H1 (cell line): ENCODE data around the gene CLDN6. TPM values are rescaled to one million over a fixed set of nuclear protein-coding genes. Genes with fewer than 3 reads are reported as not detected.

Experiments used
- ASH2L ChIP-seq: fragments of 200-600, 300-600 bp; sonication (generic); IDR thresholded peaks from one replicate; pipeline ENCODE4 v1.7.1; 2017; ENCODE audit warnings: low read length
- CREB1 ChIP-seq: IDR thresholded peaks from 2 replicates; pipeline ENCODE4 v1.6.1; 2012; ENCODE audit warnings: inconsistent platforms
- CTCF ChIP-seq, 3 experiments: IDR thresholded peaks; 1 replicate in 2 of 3; 2 replicates in 1 of 3; pipeline versions ENCODE4 v1.5.1 to v1.6.1; 2011; ENCODE audit warnings: low read length in 3 of 3, mild to moderate bottlenecking in 3 of 3, inconsistent platforms in 2 of 3, low read depth in 1 of 3, moderate library complexity in 1 of 3; ENCODE audit not compliant: insufficient read depth in 1 of 3; ENCODE audit errors: control extremely low read depth in 1 of 3
- EGR1 ChIP-seq: IDR thresholded peaks from 2 replicates; pipeline ENCODE4 v1.6.1; 2011; ENCODE audit warnings: low read depth, low read length, borderline replicate concordance
- POLR2A ChIP-seq, 2 experiments: IDR thresholded peaks; 1 replicate in 1 of 2; 2 replicates in 1 of 2; pipeline ENCODE4 v1.6.1; 2011; ENCODE audit warnings: low read depth in 2 of 2, low read length in 2 of 2, mild to moderate bottlenecking in 2 of 2; ENCODE audit errors: control extremely low read depth in 1 of 2
- POLR2AphosphoS5 ChIP-seq: IDR thresholded peaks from 2 replicates; pipeline ENCODE4 v1.6.1; 2011; ENCODE audit warnings: low read depth, low read length
- RAD21 ChIP-seq, 2 experiments: IDR thresholded peaks in 1 of 2; conservative IDR thresholded peaks in 1 of 2; 2 replicates each; pipeline ENCODE4 v1.6.1; 2011; ENCODE audit warnings: low read depth in 2 of 2, low read length in 2 of 2, improper control_type of control experiment in 1 of 2, inconsistent platforms in 1 of 2, mild to moderate bottlenecking in 1 of 2, moderate library complexity in 1 of 2
- SIN3A ChIP-seq, 2 experiments: IDR thresholded peaks in 1 of 2; conservative IDR thresholded peaks in 1 of 2; 2 replicates each; pipeline ENCODE4 v1.6.1; 2011 to 2012; ENCODE audit warnings: low read length in 2 of 2, improper control_type of control experiment in 1 of 2, low read depth in 1 of 2, mild to moderate bottlenecking in 1 of 2
- SP1 ChIP-seq: IDR thresholded peaks from 2 replicates; pipeline ENCODE4 v1.6.1; 2011; ENCODE audit warnings: low read depth, low read length
- SP4 ChIP-seq: IDR thresholded peaks from 2 replicates; pipeline ENCODE4 v1.6.1; 2012; ENCODE audit warnings: low read length, inconsistent platforms
- TAF7 ChIP-seq: optimal IDR thresholded peaks from 2 replicates; pipeline ENCODE3; 2011; ENCODE audit warnings: low read depth, mild to moderate bottlenecking, inconsistent platforms, low read length, moderate library complexity, borderline replicate concordance
- polyA plus RNA-seq, 7 experiments: library from polyadenylated mRNA; depleted of rRNA in 3 of 7; stranded (reverse) in 5 of 7; unstranded in 2 of 7; fragments of >200 nt in 5 of 7; fragments of 200-250 nt in 2 of 7; gene quantifications; 1 replicate in 5 of 7; 2 replicates in 1 of 7; 4 replicates in 1 of 7; pipeline versions ENCODE4 v1.2.1 to v1.2.3, GENCODE V29; 2011 to 2013; ENCODE audit warnings: missing spikeins in 2 of 7, mixed read lengths in 2 of 7
- total RNA-seq: library from RNA; stranded (reverse); fragmentation: NEBNext Ultra II Directional; extraction: Animal tissue kit (Norgen Biotek cat#: 25700); gene quantifications from 2 replicates; pipeline ENCODE4 v1.2.1, GENCODE V29; 2021

The CLDN6 gene
- total and polyA plus RNA-seq, 2 of the 8 experiments (the other 6 are each of a cell fraction or from before 2014, with no cell fraction given), result 747 to 1,115 TPM

GRCh38 chr16:3021449-3022207 is 3.6 kb upstream of the CLDN6 start (continued):
- peak; percentile 72 to 74; a peak in 1 of 4 replicates for TF ChIP-seq SIN3A (conservative IDR thresholded peaks at IDR 0.05 in 1 of 2, IDR thresholded peaks at IDR 0.05 in 1 of 2; ENCODE audit: low read depth in 1 of 2, low read length in 2 of 2)
- peak; percentile 56 for TF ChIP-seq ASH2L
- TF ChIP-seq RAD21 (IDR thresholded peaks at IDR 0.05 in 1 of 2, conservative IDR thresholded peaks at IDR 0.05 in 1 of 2; ENCODE audit: low read depth in 2 of 2, low read length in 2 of 2), result peak; percentile 25 to 32; a peak in 2 of 4 replicates
- TF ChIP-seq SP1, result peak; percentile 66; the same call in 1 of the 2 replicates
- TF ChIP-seq EGR1, result peak; percentile 50; the same call in 1 of the 2 replicates
- peak; percentile 55 for TF ChIP-seq POLR2AphosphoS5
- TF ChIP-seq SP4, result 0 out of 2 replicates have a peak, but pooled peaks have one; percentile 18
- TF ChIP-seq CTCF (IDR thresholded peaks at IDR 0.05; ENCODE audit: control extremely low read depth in 1 of 3, insufficient read depth in 1 of 3, low read depth in 1 of 3, low read length in 3 of 3), result peak; percentile 57 to 76 (median 64)
- peak in 1 of 2 experiments; percentile 76; a peak in 1 of 3 replicates for TF ChIP-seq POLR2A (IDR thresholded peaks at IDR 0.05; ENCODE audit: control extremely low read depth in 1 of 2, low read depth in 2 of 2, low read length in 2 of 2)
- 0 out of 2 replicates have a peak, but pooled peaks have one; percentile 12 for TF ChIP-seq CREB1
- no peak for TF ChIP-seq TAF7
